ENCODE data around the gene KIRREL3.

- TF ChIP-seq CTCF (IDR thresholded peaks at IDR 0.05), result no peak
- TF ChIP-seq POLR2A (IDR thresholded peaks at IDR 0.05), result no peak
Observed at GRCh38 chr11:126383339-126384335, 616.9 kb downstream of the KIRREL3 start.

Data from esophagus squamous epithelium (tissue), 4 donors.